HG03095 (cell line): Measurements from ENCODE around the gene DGCR2.
"Not testable (repeated sequence)": the region's sequence is repeated elsewhere in the genome, so short reads cannot be mapped to it uniquely, and the experiment has no call there.

Source experiments
- ATAC-seq: cut with Tn5 transposase; IDR thresholded peaks from one replicate; pipeline ENCODE4 v1.9.1; 2021; ENCODE audit warnings: moderate library complexity; ENCODE audit not compliant: unreplicated experiment

The DGCR2 gene

GRCh38 chr22:19012308-19012986 lies 109.8 kb downstream of the DGCR2 start:
- no peak for ATAC-seq

GRCh38 chr22:19011611-19012010 lies 110.6 kb downstream of the DGCR2 start:
- ATAC-seq: not testable (repeated sequence)

DNA sequence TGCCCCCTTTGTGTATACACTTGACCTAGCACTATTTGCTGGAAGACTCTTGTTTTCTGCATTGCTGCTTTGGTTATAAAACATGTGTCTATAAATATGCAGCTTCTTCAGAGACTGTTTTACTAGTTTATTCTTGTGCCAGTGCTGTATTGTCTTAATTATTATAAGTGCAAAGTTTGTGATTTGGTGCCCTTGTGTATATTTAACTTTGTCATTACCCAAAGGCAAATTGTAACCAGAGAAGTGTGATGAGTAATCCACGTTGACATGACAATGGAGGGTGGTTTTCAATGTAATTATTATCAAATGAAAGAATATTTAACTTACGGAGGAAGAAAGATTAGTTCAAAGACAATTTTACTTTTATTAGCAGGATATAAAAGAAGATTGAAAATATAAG lies 111.1 kb downstream of the DGCR2 start:
- no peak for ATAC-seq

- ATAC-seq: no peak
These were observed 116.3 kb downstream of the DGCR2 start for GRCh38 chr22:19005905-19006304.

DNA sequence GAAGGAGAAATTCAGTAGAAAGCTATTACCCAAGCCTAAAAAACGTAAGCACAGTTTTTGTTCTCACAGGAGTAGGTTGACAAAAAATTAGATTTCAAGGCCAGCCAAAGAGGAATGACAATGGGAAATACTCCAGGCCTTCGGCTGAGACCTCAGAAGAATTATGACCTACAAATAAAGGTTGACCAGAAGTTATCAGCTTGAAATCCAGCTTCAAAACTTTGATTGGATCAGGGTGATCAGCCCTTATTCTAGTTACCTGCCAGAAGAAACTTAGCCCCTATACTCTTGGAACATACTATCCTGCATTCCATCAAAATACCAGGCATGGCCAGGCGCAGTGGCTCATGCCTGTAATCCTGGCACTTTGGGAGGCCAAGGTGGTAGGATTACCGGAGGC lies 117.7 kb downstream of the DGCR2 start:
- no peak for ATAC-seq

- no peak for ATAC-seq
These were observed 118.7 kb downstream of the DGCR2 start for GRCh38 chr22:19003508-19003907.

DNA sequence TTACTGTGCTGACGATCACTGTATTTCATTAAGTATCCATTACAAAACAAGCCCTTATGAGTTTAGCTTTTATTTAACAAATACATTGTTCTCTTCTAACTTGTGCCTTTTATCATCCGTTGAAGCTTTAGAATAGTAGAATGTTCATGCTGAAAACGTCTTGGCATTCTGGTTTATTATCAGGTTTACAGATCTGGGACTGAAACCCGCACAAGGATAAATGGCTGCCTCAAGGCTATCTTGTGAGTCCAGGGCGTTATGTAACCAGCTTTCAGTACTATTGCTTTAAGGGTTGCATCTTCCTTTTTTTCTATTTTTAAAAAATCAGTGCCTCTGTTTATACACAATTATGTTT lies 119.6 kb downstream of the DGCR2 start:
- ATAC-seq: no peak

DNA sequence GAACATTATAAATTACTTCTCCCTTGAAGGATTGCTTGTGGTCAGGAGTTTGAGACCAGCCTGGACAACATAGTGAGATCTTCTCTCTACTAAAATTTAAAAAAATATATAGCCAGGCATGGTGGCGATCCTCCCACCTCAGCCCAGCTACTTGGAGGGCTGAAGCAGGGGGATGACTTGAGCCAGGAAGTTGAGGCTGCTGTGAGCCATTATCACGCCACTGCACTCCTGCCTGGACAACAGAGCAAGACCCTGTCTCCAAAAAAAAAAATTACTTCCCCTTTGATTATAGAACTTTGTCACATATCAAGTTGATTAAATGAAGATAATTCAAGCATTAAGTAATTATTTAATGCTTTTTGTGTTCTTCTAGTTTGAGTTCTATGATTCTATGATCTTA lies 121.0 kb downstream of the DGCR2 start:
- no peak for ATAC-seq

DNA sequence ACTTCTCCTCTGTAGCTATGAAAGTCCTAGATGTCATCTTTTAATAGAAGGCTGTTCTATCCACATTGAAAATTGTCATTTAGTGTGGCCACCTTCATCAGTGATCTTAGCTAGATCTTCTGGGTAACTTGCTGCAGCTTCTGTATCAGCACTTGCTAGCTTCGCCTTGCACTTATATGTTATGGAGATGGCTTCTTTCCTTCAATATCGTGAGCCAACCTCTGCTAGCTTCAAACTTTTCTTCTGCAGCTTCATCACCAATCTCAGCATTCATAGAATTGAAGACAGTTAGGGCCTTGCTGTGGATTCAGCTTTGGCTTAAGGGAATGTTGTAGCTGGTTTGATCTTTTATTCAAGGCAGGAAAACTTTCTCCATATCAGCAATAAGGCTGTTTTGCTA lies 122.1 kb downstream of the DGCR2 start:
- ATAC-seq: not testable (repeated sequence)

DNA sequence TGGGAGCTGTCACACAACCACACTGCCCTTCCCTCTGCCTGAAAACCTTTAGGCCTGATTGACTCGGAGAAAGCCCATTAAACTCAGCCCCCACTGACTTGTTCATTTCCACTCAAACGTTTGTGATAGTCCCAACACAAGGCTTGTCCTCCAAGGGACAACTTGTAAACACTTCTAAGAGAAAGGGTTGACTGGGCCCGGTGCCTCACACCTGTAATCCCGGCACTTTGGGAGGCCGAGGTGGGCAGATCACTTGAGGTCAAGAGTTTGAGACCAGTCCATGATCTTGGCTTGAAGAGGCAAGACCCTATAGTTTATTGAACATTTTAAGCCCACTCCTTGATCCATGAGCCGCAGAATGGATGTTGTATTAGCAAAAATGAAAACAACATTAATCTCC lies 122.8 kb downstream of the DGCR2 start:
- no peak for ATAC-seq

GRCh38 chr22:18999008-18999407 lies 123.2 kb downstream of the DGCR2 start:
- no peak for ATAC-seq

DNA sequence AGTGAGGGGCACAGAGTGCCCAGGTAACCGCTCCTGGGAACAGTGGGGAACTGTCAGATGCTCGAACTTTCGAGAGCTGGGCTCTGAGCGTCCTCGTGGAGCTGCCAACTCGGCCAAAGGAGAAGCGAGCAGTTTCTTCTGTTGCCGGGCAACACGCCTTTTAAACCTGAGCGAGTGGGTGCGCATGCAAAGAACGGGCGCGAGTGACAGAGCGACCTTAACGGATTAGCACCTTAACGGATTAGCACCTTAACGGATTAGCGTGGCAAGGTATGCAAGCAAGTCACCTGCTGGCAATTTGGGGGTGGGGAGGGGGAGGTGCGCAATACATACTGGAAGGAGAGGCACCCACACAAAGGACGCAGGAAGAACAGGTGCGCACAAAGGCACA lies 124.3 kb downstream of the DGCR2 start:
- no peak for ATAC-seq

DNA sequence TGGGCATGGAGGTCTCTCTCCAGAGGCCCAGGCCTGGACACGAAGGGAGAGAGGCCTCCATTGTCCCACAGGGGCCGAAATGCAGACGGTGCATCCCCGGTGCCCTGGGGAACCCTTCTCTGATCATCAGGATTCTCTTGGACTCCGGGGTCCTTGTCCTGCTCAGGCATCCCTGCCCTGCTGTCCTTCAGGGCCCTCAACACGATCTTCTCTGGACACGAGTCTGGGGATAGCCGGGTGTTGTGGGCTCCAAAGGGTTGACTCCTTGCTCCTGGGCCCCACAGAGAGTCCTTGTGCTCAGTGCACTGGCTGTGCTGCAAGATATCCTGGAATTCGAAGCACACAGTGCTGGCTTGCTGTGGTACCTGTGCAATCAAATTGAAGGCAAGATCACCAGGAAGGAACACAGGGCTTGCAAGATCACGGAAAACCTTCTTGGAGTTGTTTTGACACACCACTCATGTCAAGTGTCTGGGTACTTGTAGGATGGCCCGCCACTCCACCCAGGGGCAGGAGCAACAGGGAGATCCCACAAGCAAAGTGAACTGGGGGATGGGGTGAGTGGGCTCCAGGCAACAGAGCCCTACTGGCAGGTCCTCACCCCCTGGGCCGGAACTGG lies 124.8 kb downstream of the DGCR2 start:
- no peak for ATAC-seq

- no peak for ATAC-seq
These were observed 125.8 kb downstream of the DGCR2 start for GRCh38 chr22:18996376-18996900.

GRCh38 chr22:18995327-18995711 lies 126.9 kb downstream of the DGCR2 start:
- no peak for ATAC-seq

DNA sequence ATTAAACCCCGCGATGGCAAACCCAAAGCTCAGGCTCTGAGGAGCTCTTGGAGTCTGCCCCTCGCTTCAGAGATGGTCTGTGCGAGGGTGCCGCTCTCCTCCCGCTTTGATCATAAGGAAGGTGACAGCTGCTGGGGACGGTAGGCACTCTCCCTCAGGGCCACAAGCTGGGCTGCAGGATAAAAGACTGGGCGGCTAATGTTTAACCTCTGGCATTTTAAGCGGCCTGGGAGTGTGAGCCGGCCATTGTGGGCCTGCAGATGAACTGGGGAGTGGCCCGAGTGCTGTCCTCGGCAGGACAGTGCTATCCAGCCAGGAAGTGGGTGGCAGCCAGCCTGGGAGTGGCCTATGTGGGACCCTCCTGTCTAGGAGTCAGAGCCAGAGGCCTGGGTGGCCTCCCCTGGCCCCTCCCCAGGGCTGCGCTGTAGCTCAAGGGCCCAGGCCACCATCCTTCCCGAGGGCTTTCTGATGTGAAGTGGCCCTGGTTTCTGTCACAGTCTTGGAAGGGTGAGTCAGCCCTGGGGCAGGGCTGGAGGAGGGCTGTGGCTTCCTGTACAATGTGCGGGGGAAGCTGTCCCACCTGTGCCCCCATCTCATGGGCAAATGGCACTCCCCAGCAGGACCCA lies 127.4 kb downstream of the DGCR2 start:
- ATAC-seq: no peak

DNA sequence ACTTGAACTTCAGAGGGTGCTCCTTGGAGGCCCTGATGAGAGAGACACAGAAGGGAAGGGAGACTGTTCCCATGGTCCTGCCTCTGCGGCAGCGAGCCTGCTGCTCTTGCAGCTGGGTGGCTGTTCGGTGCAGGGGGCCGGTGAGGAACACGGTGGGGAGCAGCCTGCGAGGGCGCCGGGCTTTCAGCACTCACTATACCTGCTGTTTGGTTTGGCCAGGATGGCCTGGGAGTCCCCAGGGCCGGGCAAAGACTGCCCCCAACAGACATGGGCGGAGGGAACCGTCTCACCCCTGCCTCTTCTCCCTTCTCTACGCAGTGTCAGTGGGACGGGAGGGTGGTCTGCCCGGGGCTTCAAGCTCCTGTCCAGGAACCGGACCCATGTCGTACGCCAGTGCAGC lies 128.2 kb downstream of the DGCR2 start:
- ATAC-seq: no peak

DNA sequence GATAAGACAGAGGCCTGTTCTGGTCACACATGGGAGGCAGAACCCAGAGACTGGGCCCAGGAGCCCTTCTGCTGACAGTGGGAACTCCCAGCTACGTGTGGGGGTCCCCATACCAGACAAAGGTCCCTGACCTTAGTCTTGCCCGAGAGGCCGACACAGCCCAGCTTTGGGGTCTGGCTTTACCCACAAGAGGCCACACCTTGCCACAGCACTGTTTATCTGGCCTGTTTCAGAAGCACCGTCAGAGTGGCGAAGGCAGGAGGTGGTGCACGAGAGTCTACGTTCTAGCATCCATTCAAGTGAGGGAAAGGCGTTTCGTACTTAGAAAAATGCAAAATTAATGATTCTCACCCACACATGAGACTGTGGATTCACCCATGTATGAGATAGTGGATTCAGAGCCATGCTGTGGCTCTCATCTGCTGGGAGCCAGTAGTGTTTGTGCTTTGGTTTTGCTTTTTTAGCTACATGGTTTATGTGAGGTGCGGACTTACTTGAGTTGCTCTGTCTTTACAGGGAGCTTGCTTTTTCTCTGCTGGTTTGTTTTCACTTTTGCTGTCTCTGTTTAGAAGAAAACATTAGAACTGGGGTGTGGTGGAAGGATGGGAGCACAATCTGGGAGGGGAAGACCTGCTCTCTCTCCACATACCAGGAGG lies 129.5 kb downstream of the DGCR2 start:
- no peak for ATAC-seq

- ATAC-seq: no peak
These were observed 130.3 kb downstream of the DGCR2 start for GRCh38 chr22:18991821-18992442.

- no peak for ATAC-seq
These were observed 131.1 kb downstream of the DGCR2 start for GRCh38 chr22:18991138-18991432.

GRCh38 chr22:18990355-18991137 lies 131.7 kb downstream of the DGCR2 start:
- ATAC-seq: no peak
